Measurements from ENCODE around the gene OSBPL10. TPM values are rescaled to one million over a fixed set of nuclear protein-coding genes. Genes with fewer than 3 reads are reported as not detected.
"Not testable (repeated sequence)": the region's sequence is repeated elsewhere in the genome, so short reads cannot be mapped to it uniquely, and the experiment has no call there.

The OSBPL10 gene
- total and polyA plus RNA-seq, 7 donors: 2.3 to 77.7 (median 8.5) TPM

- 83 to 92% methylated on average over 1 of the region's 1 CpG for WGBS, 2 donors
These were observed 12.8 kb upstream of the OSBPL10 start for GRCh38 chr3:31993843-31994242.

GRCh38 chr3:31992995-31993394, 11.9 kb upstream of the OSBPL10 start:
- DNase-seq; H3K27ac ChIP-seq; H3K4me1 ChIP-seq; H3K36me3 ChIP-seq; H3K27me3 ChIP-seq; H3K9me3 ChIP-seq; H3K4me3 ChIP-seq; intact Hi-C loops (cut with DNase I): not testable (repeated sequence)
- WGBS, 2 donors: 94 to 96% methylated on average over 6 of the region's 6 CpGs

More at GRCh38 chr3:31993843-31994242, 12.8 kb upstream of the OSBPL10 start:
- intact Hi-C loops (cut with DNase I): no loop called here
- H3K9me3 ChIP-seq: peaks cover 0 to 9% (median 6%) of the 10 kb centered on the region in 4 donors
- H3K4me3 ChIP-seq: no peak overlapping the region
- no peaks in the 10 kb centered on the region for H3K4me1 ChIP-seq
- H3K36me3 ChIP-seq: no peaks in the 10 kb centered on the region
- no peaks in the 10 kb centered on the region for H3K27me3 ChIP-seq
- no peak overlapping the region for H3K27ac ChIP-seq
- DNase-seq: no peak
- TF ChIP-seq EP300 (IDR thresholded peaks at IDR 0.05) (no peak), POLR2AphosphoS5 (IDR thresholded peaks at IDR 0.05) (no peak), CTCF (IDR thresholded peaks at IDR 0.05) (no peak), POLR2A (IDR thresholded peaks at IDR 0.05) (no peak)

- WGBS, 2 donors: 94 to 100% methylated on average over 1 of the region's 1 CpG
- no peak for DNase-seq
- H3K27me3 ChIP-seq: no peaks in the 10 kb centered on the region
- no peaks in the 10 kb centered on the region for H3K4me1 ChIP-seq
- H3K9me3 ChIP-seq: peaks cover 3 to 9% (median 6%) of the 10 kb centered on the region in 4 donors
- H3K36me3 ChIP-seq: no peaks in the 10 kb centered on the region
- intact Hi-C loops (cut with DNase I): no loop called here
- no peak overlapping the region for H3K27ac ChIP-seq
- no peak for TF ChIP-seq POLR2AphosphoS5 (IDR thresholded peaks at IDR 0.05)
- no peak for TF ChIP-seq CTCF (IDR thresholded peaks at IDR 0.05)
- TF ChIP-seq POLR2A (IDR thresholded peaks at IDR 0.05): no peak
- no peak for TF ChIP-seq EP300 (IDR thresholded peaks at IDR 0.05)
- no peak overlapping the region for H3K4me3 ChIP-seq
These were observed 7.2 kb upstream of the OSBPL10 start for GRCh38 chr3:31988271-31988670.

GRCh38 chr3:31985831-31986230, 4.8 kb upstream of the OSBPL10 start:
- WGBS, 2 donors: 73 to 91% methylated on average over 2 of the region's 2 CpGs
- Histone ChIP-seq H3K36me3 (no peaks in the 10 kb centered on the region), H3K27ac (no peak overlapping the region), H3K4me1 (peaks cover 0 to 8% (median 3%) of the 10 kb centered on the region in 4 donors), H3K9me3 (peaks cover 3 to 6% (median 5%) of the 10 kb centered on the region in 4 donors), H3K27me3 (no peaks in the 10 kb centered on the region), H3K4me3 (no peak overlapping the region)
- no peak for DNase-seq
- intact Hi-C loops (cut with DNase I): no loop called here
- TF ChIP-seq POLR2AphosphoS5 (IDR thresholded peaks at IDR 0.05) (no peak), EP300 (IDR thresholded peaks at IDR 0.05) (no peak), POLR2A (IDR thresholded peaks at IDR 0.05) (no peak), CTCF (IDR thresholded peaks at IDR 0.05) (no peak)

- no peak overlapping the region for H3K4me3 ChIP-seq
- WGBS, 2 donors: 88 to 94% methylated on average over 4 of the region's 4 CpGs
- intact Hi-C loops (cut with DNase I): loop anchor here (5.0 kb wide), 2 partner anchors 123 to 452 kb away; partner anchors contain the start of genes GPD1L and STT3B
These were observed 3.3 kb upstream of the OSBPL10 start for GRCh38 chr3:31984321-31984720.

More at GRCh38 chr3:31984321-31984720, 3.3 kb upstream of the OSBPL10 start:
- Histone ChIP-seq H3K9me3 (peaks cover 0 to 3% (median 1%) of the 10 kb centered on the region in 4 donors), H3K4me1 (peaks cover 0 to 23% (median 13%) of the 10 kb centered on the region in 4 donors), H3K27me3 (no peaks in the 10 kb centered on the region), H3K27ac (no peak overlapping the region), H3K36me3 (no peaks in the 10 kb centered on the region)
- TF ChIP-seq CTCF (IDR thresholded peaks at IDR 0.05): no peak
- TF ChIP-seq POLR2A (IDR thresholded peaks at IDR 0.05): no peak
- no peak for TF ChIP-seq POLR2AphosphoS5 (IDR thresholded peaks at IDR 0.05)
- no peak for TF ChIP-seq EP300 (IDR thresholded peaks at IDR 0.05)
- no peak for DNase-seq
